Cardiac fibroblast (primary cell): Measurements from ENCODE around the gene THEM5.

ENCODE experiments used
- DNase-seq, 2 donors: peaks; one replicate each; pipeline versions ENCODE4 v3.0.0 to v3.0.0-alpha.2; 2010; ENCODE audit warnings: low read depth in 2 of 2
- H3K4me3 ChIP-seq, 2 donors: replicated peaks in 1 of 2; 1 replicate in 1 of 2; 2 replicates in 1 of 2; pipeline ENCODE4 v1.5.1; 2011; ENCODE audit warnings: low read depth in 2 of 2, low read length in 2 of 2, mild to moderate bottlenecking in 2 of 2, moderate library complexity in 1 of 2
- TF ChIP-seq, protein P1 (sequence below): IDR thresholded peaks from one replicate; pipeline ENCODE4 v1.5.1; 2011; ENCODE audit warnings: low read depth, mild to moderate bottlenecking, low read length, inconsistent platforms

Gene THEM5

DNA sequence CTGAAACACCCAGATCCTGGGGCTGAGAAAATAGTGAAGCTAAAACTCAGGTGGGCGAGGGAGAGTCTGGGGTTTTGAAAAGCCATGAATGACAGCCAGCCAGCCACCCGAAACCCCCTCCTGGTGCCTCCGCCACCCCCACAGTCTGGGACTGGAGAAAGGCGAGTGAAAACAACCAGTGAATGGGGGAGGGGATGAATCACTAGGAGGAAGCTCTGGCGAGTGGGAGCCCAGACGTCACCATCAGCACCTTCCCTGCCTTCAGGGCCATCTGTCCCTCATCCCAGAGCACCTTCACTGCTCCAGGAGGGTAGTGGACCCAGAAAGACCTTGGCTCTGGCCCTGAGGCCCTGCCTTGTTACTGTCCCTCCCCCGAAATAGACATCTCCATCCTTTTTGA is 31.1 kb downstream of the THEM5 start:
- no peak overlapping the region for H3K4me3 ChIP-seq
- TF ChIP-seq, protein P1, sequence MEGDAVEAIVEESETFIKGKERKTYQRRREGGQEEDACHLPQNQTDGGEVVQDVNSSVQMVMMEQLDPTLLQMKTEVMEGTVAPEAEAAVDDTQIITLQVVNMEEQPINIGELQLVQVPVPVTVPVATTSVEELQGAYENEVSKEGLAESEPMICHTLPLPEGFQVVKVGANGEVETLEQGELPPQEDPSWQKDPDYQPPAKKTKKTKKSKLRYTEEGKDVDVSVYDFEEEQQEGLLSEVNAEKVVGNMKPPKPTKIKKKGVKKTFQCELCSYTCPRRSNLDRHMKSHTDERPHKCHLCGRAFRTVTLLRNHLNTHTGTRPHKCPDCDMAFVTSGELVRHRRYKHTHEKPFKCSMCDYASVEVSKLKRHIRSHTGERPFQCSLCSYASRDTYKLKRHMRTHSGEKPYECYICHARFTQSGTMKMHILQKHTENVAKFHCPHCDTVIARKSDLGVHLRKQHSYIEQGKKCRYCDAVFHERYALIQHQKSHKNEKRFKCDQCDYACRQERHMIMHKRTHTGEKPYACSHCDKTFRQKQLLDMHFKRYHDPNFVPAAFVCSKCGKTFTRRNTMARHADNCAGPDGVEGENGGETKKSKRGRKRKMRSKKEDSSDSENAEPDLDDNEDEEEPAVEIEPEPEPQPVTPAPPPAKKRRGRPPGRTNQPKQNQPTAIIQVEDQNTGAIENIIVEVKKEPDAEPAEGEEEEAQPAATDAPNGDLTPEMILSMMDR = no peak
- DNase-seq = no peak

DNA sequence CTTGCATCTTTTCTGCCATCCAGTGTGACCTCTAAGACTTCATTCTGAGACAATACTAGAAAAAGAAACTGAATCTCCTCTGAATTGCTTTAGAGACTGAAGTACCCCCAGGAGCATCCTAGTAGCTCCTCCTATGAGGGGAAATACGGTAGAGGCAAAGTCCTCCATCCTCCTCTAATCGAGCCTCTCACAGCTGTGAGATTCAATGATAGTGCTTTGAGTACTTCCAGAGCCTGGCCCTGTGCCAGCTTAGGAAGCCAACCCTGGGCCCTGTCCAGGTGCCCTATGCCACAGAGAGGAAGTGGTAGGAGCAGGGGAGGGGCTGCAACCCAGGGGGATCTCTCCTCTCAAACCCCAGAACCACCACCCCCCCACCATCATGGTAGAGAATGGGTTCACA is 32.6 kb downstream of the THEM5 start:
- no peak overlapping the region for H3K4me3 ChIP-seq
- TF ChIP-seq, protein P1 = no peak
- no peak for DNase-seq

DNA sequence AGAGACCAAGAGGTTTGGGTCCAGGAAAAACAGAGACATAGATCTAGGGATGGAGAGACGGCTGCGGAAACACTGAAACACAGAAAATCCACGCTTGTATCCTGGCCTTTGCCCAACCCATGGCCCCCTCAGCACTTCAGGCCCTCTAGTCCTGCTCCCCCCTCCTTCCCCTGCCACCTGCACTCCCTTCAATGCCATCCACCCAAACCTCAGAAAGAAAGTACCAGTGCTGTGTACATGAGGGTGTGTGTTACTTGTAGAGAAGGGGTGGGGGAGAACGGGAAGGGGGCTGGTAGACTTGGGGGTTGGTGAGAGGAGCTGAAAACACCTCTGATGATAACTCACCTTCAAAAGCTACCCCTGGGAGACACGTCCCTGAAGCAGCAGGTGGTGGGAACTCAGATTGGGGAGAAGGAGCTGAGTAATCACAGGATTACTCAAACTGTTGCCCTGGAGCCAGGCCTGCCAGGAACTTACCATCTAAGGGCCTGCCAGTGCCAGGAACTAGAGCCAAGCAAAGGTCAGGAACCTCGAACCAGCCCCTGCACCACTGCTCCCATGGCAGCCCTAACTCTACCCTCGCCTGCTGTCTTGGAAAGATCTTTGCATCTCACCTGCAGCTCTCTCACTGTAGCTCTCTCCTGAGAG is 33.4 kb downstream of the THEM5 start:
- no peak overlapping the region for H3K4me3 ChIP-seq
- TF ChIP-seq, protein P1 = no peak
- DNase-seq = peak in 1 of 2 donors; percentile 26

DNA sequence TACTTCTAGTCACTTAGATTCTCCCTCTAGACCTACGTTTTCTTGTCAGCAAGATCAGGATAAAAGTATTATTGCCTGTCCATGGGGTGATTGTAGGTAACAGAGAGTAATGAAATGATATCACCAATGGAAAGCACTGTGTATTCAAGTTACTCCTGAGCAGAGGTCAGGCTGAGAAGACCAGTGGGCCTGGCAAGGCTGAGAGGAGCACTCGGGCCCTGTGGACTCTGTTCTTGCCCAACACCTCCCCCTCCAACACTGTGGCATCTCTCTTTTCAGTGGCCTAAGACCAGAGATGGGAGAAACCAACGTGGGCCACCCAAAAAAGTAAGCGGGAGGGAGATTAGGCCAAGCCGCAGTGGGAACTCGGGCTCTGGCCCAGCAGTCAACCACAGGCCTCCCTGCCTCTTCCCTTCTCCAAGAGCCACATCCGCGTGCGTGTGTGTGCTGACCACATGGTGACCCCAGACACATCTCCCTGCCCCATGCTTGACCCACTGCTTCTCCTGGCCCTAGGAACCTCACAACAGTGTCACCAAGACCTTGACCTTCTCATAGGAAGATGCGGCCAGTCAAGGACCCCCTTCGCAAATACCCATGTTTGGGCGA is 34.2 kb downstream of the THEM5 start:
- no peak for DNase-seq
- no peak overlapping the region for H3K4me3 ChIP-seq
- TF ChIP-seq, protein P1 = no peak

DNA sequence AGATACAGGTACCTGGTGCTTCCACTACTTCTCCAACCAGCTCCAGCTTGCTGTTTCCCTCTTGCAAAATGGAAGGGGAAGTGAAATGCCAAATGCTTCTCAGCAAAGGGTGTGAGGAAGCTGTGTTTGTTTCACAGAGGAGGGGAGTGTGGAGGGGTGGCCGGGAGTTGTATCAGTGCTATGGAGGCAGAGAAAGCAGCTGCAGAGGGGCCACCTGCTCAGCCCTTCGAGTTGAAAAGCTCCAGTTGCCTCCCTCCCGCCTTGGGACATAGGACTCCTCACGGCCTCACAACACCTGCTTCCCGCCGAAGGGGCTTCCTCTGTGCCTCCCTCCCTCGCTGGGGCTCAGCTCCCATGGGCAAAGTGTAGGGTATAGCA is 36.2 kb downstream of the THEM5 start:
- no peak overlapping the region for H3K4me3 ChIP-seq
- DNase-seq = no peak
- TF ChIP-seq, protein P1 = no peak

DNA sequence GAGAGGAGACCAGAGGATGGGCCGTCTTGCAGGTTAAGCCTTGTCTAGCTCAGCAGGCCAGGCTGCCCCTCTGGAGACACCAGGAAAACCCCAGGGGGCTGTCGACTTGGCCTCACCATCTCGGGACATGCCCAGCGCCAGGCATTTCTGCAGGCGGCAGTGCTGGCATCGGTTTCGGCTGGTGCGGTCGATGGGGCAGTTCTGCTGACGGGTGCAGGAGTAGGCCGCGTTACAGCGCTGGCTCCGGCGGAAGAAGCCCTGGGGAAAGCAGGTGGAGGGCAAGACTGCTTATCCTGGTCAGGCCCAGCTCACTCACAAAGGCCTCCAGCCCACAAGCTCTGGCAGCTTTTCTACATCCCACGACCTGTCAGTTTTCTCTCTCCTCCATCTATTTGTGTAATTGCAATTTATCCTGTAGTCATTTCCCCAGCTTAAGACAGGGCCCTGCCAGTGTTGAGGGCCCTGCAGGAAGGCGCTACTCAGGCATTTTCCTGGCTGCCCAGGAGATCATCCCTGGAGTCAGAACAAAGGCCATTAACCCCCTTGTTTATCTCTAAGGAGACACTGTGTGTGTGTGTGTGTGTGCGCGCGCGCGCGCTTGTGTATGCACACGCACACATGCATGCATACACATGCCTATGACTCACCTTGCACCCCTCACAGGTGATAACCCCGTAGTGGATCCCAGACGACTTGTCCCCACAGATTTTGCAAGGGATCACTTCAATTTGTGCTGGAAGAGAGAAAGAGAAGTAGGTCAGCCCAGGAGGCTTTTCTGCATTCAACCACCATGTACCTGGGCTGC is 36.8 kb downstream of the THEM5 start:
- TF ChIP-seq, protein P1 = no peak
- H3K4me3 ChIP-seq = no peak overlapping the region

More for the DNA sequence above, 36.8 kb downstream of the THEM5 start:
- DNase-seq = no peak
